HepG2 (cell line): Measurements from ENCODE around the gene GRP. TPM values are rescaled to one million over a fixed set of nuclear protein-coding genes. Genes with fewer than 3 reads are reported as not detected.

Source experiments
- ATM ChIP-seq: fragments of 450-650 bp; IDR thresholded peaks from 2 replicates; pipeline ENCODE4 v1.7.1; 2017; ENCODE audit warnings: mild to moderate bottlenecking, borderline replicate concordance
- CTCF ChIP-seq: sonication (generic); formaldehyde crosslinking; IDR thresholded peaks from 2 replicates; pipeline ENCODE4 v1.5.0; 2020; ENCODE audit warnings: mild to moderate bottlenecking, missing genetic modification reagents, moderate library complexity
- FUBP1 ChIP-seq: sonication (generic); formaldehyde crosslinking; IDR thresholded peaks from 2 replicates; pipeline ENCODE4 v1.5.1; 2020; ENCODE audit warnings: missing genetic modification reagents, mild to moderate bottlenecking, borderline replicate concordance
- MIXL1 ChIP-seq: IDR thresholded peaks from 2 replicates; pipeline ENCODE4 v1.6.1; 2016
- RAD51 ChIP-seq: fragments of 450-650 bp; IDR thresholded peaks from 2 replicates; pipeline ENCODE4 v1.6.1; 2016; ENCODE audit warnings: borderline replicate concordance
- RFX5 ChIP-seq: IDR thresholded peaks from 2 replicates; pipeline ENCODE4 v1.6.1; 2011; ENCODE audit warnings: low read depth, low read length, improper control_type of control experiment
- RXRA ChIP-seq: sonication (generic); formaldehyde crosslinking; IDR thresholded peaks from 2 replicates; pipeline ENCODE4 v1.5.1; 2020; ENCODE audit warnings: missing genetic modification reagents
- TMF1 ChIP-seq: sonication (generic); formaldehyde crosslinking; IDR thresholded peaks from 2 replicates; pipeline ENCODE4 v1.8.1; 2022; ENCODE audit warnings: low read depth, missing genetic modification reagents
- TOE1 ChIP-seq: sonication (generic); formaldehyde crosslinking; IDR thresholded peaks from 2 replicates; pipeline ENCODE4 v1.4.0; 2020; ENCODE audit warnings: mild to moderate bottlenecking, missing genetic modification reagents
- ZBTB4 ChIP-seq: sonication (generic); formaldehyde crosslinking; IDR thresholded peaks from 2 replicates; pipeline ENCODE4 v1.4.0; 2020; ENCODE audit warnings: missing genetic modification reagents, mild to moderate bottlenecking, borderline replicate concordance
- ZC3H4 ChIP-seq: sonication (generic); formaldehyde crosslinking; IDR thresholded peaks from 2 replicates; pipeline ENCODE4 v1.4.0; 2020; ENCODE audit warnings: missing genetic modification reagents, borderline replicate concordance
- ZNF3 ChIP-seq: IDR thresholded peaks from 2 replicates; pipeline ENCODE4 v1.7.0; 2017; ENCODE audit warnings: inconsistent platforms
- ZNF552 ChIP-seq: sonication (generic); formaldehyde crosslinking; IDR thresholded peaks from 2 replicates; pipeline ENCODE4 v1.9.0; 2022; ENCODE audit warnings: missing genetic modification reagents, mild to moderate bottlenecking, borderline replicate concordance
- polyA plus RNA-seq, 8 experiments: library from polyadenylated mRNA; depleted of rRNA in 3 of 8; stranded (reverse) in 7 of 8; unstranded in 1 of 8; fragments of >200 nt; fragmentation: Illumina TruSeq in 4 of 8; extraction: Trizol in 4 of 8; gene quantifications; 2 replicates each; pipeline versions ENCODE4 v1.2.1 to v1.2.3, GENCODE V29; 2011 to 2016; ENCODE audit warnings: low read depth in 4 of 8, missing spikeins in 1 of 8, mixed read lengths in 1 of 8; ENCODE audit not compliant: insufficient read depth in 1 of 8
- total RNA-seq, 5 experiments: library from RNA; depleted of rRNA; stranded (reverse); fragments of >200 nt; fragmentation: Illumina TruSeq; extraction: Trizol; gene quantifications; 2 replicates each; pipeline ENCODE4 v1.2.3, GENCODE V29; 2016; ENCODE audit warnings: low read depth in 1 of 5

Gene GRP
- total and polyA plus RNA-seq, 2 of the 13 experiments (the other 11 are each of a cell fraction or from before 2014, with no cell fraction given): not detected

- no peak for TF ChIP-seq ZBTB4
- TF ChIP-seq CTCF (CRISPR knock-in tag): no peak
- no peak for TF ChIP-seq ZNF552
- no peak for TF ChIP-seq RFX5
- no peak for TF ChIP-seq ZNF3 (CRISPR knock-in tag)
- TF ChIP-seq FUBP1: no peak
- TF ChIP-seq ATM: no peak
- TF ChIP-seq TOE1: no peak
- no peak for TF ChIP-seq RAD51
- TF ChIP-seq ZC3H4 (CRISPR knock-in tag): no peak
- no peak for TF ChIP-seq RXRA (CRISPR knock-in tag)
- TF ChIP-seq MIXL1 (CRISPR knock-in tag): no peak
- TF ChIP-seq TMF1 (CRISPR knock-in tag): no peak
Measured at GRCh38 chr18:59268127-59268720, 48.3 kb downstream of the GRP start (continued).
